Measurements from ENCODE around the gene STON2.

STON2 gene

DNA sequence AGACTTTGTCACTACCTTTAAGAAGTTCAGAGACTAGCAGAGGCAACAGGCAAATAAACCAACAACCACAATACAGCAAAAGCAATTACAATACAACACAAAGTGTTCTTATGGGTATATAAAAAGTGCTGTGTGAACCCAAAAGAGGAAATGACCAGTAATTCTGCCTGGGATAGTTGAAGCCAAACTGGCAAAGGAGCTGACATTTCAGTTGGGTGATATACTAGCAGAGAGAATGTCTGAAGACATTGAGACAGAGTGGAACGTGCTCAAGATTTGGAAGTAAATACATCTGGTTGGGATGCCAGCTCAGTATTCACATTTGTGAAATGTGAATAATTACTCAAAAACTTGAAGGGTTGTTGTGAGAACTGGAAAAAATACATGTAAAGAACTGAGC lies 98.8 kb downstream of the STON2 start:
- no peak for DNase-seq

DNA sequence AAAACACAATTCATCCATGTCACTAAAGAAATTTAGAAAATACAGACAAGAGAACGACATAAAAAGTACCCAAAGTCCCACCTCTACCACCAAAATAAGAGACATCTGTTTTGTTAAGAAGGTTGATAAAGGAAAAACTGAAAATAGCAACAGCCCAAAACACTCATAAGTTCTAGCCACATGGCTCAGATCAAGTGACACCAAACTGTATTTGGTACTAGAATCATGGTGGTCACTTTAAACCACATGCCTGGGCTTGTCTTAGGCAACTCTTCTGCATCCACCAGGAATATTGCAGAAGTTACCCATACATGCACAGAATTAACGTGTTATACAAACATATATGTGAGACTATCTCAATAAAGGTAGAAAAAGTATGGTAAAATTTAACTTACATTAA lies 101.2 kb downstream of the STON2 start:
- no peak for DNase-seq

DNA sequence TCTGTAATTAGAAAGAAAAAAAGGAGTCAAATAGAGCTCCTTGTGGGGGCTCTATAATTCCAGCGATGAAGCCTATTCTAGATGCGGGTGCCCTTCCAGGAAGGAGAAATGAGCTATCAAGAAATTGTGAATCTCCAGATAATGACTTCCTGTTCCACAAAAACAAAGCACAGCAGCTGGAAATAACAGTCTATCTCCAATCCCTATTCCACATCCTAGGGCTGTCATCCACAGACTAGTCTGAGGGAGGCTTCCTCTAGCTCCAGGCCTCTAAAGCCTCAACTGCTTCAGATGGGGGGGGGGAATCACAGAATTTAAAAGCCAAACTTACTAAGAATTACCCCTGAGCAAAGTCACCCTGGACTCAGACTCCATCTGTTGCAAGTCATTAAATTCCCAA lies 102.0 kb downstream of the STON2 start:
- no peak for DNase-seq

- no peak for DNase-seq
These were observed 103.9 kb downstream of the STON2 start for GRCh38 chr14:81295958-81296923.

GRCh38 chr14:81289516-81289915 lies 110.6 kb downstream of the STON2 start:
- no peak for DNase-seq

GRCh38 chr14:81286574-81287370 lies 113.4 kb downstream of the STON2 start:
- no peak for DNase-seq

DNA sequence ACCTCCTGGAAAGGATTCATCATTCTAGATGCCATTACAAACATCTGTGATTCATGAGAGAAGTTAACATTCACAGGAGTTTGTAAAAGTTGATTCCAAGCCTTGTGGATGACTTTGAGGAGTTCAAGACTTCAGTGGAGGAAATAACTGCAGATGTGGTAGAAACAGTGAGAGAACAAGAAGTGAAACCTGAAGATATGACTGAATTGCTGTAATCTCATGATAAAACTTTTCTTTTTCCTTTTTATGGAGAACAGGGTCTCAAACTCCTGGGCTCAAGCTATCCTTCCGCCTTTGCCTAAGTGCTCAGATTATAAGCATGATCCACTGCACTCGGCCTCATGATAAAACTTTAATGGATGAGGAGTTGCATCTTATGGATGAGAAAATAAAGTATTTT lies 114.9 kb downstream of the STON2 start:
- no peak for DNase-seq

DNA sequence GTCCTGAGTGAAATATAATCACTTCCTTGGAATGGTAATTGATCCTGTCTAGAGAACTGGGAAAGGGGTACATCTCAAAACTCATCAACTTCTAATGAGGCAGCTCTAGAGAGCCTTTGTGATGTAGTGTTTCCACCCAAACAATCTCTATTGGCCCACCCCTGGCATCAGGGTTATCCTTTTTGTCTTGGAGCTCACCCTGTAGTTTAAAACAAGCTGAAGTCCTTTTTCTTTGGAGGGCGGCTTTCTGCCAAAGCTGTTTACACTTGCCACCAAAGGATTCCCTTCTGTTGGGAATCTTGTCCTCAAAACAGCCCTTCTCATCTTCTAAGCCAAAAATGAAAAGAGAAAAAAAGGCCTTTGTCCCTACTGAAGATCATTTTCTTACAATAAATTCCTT lies 118.8 kb downstream of the STON2 start:
- no peak for DNase-seq

GRCh38 chr14:81280136-81280791 lies 119.9 kb downstream of the STON2 start:
- no peak for DNase-seq

DNA sequence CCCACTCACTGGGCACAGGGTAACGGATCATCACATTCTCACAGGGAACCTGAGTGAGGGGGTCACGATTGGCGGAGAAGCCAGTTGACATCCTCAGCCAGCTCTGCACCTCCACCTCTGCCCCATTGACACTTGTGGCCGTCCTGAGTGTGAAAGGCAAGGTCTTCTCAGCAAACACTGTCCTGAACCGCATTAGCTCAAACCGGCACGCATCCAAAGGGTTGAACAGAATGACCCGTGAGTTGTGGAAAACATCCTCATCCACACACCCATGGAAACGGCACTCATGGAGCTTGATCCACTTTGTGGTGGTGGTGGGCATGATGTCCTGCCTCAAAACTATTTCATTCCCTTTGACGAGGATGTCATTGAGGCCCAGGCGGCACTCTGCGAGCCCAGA lies 123.0 kb downstream of the STON2 start:
- no peak for DNase-seq

DNA sequence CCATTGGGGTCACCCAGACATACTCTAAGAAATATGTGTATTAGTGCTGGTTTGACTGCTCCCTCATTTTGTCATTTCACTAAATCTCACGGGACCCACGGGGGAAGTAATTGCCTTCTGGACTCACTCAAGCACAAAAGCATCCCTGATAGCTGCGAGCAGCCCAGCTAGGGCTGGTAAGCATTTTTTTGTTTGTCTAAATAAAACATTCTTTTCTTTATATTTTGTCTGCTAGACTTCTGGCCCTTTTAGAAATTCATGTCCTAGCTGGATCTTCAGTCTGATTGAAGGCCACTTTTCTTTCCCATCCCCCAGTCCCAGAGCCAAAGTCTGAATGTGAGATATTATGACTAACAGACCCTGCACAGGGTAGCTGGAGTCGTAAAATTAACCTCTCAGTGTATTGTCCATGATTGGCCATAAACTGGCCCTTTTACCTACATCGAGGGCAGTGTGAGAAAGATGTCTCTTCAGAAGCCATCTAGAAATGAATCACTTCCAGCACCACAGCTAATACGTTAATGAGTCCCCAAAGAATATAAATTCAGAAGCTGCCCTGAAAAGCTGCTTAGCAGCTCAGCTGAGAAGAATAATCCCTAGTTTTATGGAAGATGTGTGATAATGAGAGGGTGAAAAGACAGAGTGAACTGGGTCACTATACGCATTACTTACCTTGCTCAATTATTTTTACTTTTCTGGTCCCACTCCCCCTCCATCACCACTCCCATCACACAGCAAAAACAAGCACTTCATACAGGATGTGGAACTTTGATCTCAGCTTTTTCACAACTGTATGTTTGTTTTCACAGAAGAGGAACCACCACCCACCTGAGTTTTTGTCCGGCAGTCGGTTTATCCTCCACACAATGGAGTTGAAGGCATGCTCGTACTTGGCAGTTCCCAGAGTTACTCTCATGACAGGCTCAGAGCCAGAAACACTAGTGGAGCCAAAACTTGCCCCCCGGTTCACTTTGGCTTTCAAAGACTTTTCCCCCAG lies 123.8 kb downstream of the STON2 start:
- DNase-seq, result no peak

DNA sequence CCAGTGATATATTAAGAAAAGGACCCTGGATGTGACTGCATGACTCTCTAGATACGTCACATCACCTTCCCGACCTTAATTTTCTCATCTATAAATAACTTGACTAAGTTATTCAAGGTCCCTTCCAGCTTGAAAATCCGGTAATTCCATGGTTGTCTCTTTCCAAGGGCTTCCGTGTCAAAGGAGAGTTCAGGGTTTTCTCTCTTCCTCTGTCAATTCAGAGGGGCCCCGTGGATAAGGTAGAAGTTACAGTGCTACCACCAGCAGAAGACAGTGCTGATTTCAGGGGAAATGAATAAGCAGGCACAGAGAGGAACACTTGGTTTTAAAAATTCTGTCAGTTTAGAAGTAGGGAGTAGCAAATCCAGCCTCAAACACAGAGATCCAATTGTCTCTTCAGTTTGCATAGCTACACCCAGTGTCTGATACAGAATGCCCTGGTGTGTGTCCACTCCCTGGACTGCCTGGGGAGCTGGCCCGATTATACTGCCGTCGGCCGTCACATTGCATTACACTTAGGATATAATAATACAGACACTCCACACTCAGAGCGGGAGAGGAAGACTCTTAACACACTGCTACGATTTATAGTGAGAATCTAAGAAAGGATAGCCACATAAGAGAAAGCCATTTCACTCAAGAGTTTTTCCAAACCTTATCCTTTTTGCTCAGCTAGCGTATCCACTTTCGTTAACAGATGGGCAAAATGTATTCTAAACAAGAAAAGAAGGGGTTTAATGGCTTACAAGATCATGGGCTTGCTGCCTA lies 124.6 kb downstream of the STON2 start:
- no peak for DNase-seq

GRCh38 chr14:81273961-81274575 lies 126.1 kb downstream of the STON2 start:
- DNase-seq, result no peak

- no peak for DNase-seq
These were observed 126.6 kb downstream of the STON2 start for GRCh38 chr14:81273521-81273920.

DNA sequence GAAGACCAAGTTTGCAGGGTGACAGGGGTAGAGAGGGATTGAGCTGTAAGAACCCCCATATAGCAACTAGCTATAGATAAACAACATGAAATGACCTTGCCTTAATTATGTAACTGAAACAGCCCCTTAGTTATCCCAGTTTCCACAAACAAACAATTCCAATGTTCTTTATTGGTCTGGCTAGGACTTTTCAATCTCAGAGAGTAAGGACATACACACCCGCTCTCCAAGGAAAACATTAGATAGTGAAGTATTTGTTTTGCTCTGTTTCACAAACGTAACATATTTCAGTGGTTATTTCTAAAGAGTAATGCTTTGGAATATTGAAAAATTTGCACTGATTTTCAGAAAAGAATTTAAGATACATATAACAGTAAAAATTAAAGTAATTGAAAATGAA lies 127.8 kb downstream of the STON2 start:
- no peak for DNase-seq

GRCh38 chr14:81269979-81270375 lies 130.1 kb downstream of the STON2 start:
- DNase-seq, result no peak

GRCh38 chr14:81269100-81269978 lies 130.8 kb downstream of the STON2 start:
- DNase-seq, result peak; percentile 65

DNA sequence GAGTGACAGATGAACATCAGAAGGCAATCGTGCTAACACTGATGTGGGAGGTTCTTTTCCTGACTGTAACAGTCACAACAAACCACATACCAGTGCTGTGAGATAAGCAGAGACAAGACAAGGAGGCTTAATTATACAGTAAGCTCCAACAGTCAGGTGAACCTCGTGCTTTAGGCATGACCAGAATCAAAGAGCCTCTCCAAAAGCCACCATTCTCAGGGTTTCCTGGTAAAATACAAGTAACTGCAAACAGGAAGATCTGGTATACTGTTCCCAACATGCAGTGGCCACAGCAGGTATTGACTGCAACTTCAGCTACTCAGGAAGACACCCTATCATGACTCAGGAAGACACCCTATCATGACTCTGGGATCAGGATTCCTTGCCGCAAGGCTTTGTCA lies 132.1 kb downstream of the STON2 start:
- DNase-seq, result no peak

GRCh38 chr14:81265636-81266169 lies 134.4 kb downstream of the STON2 start:
- no peak for DNase-seq

- DNase-seq, result no peak
These were observed 135.5 kb downstream of the STON2 start for GRCh38 chr14:81264671-81265070.

Measured in NCI-H2107 (cell line).